HEK293T (cell line): ENCODE results near the gene FRMD4B.

Experiments
- ARNT ChIP-seq: fragments of 450-650 bp; IDR thresholded peaks from 2 replicates; pipeline ENCODE4 v1.6.1; 2017; ENCODE audit warnings: mild to moderate bottlenecking
- BHLHE40 ChIP-seq: fragments of 450-650 bp; IDR thresholded peaks from 2 replicates; pipeline ENCODE4 v1.6.1; 2016; ENCODE audit warnings: mild to moderate bottlenecking, moderate library complexity, borderline replicate concordance
- ELF4 ChIP-seq: fragments of 450-650 bp; IDR thresholded peaks from 2 replicates; pipeline ENCODE4 v1.6.1; 2017; ENCODE audit warnings: antibody characterized with exemption
- FOXM1 ChIP-seq: fragments of 450-650 bp; IDR thresholded peaks from 2 replicates; pipeline ENCODE4 v1.6.1; 2017; ENCODE audit warnings: mild to moderate bottlenecking, borderline replicate concordance
- NFRKB ChIP-seq: fragments of 450-650 bp; IDR thresholded peaks from 2 replicates; pipeline ENCODE4 v1.6.1; 2016; ENCODE audit warnings: mild to moderate bottlenecking, moderate library complexity
- PKNOX1 ChIP-seq: fragments of 450-650 bp; IDR thresholded peaks from 2 replicates; pipeline ENCODE4 v1.6.1; 2016
- SUZ12 ChIP-seq: fragments of 450-650 bp; IDR thresholded peaks from 2 replicates; pipeline ENCODE4 v1.6.1; 2016; ENCODE audit warnings: mild to moderate bottlenecking
- ZNF384 ChIP-seq: fragments of 450-650 bp; IDR thresholded peaks from 2 replicates; pipeline ENCODE4 v1.6.1; 2016

GRCh38 chr3:69428657-69429255 lies 42.9 kb upstream of the FRMD4B start:
- no peak for TF ChIP-seq ELF4
- no peak for TF ChIP-seq PKNOX1
- TF ChIP-seq BHLHE40: no peak
- no peak for TF ChIP-seq FOXM1
- no peak for TF ChIP-seq SUZ12
- no peak for TF ChIP-seq ZNF384
- no peak for TF ChIP-seq ARNT
- no peak for TF ChIP-seq NFRKB
